ENCODE data around the gene KRT5.

DNA sequence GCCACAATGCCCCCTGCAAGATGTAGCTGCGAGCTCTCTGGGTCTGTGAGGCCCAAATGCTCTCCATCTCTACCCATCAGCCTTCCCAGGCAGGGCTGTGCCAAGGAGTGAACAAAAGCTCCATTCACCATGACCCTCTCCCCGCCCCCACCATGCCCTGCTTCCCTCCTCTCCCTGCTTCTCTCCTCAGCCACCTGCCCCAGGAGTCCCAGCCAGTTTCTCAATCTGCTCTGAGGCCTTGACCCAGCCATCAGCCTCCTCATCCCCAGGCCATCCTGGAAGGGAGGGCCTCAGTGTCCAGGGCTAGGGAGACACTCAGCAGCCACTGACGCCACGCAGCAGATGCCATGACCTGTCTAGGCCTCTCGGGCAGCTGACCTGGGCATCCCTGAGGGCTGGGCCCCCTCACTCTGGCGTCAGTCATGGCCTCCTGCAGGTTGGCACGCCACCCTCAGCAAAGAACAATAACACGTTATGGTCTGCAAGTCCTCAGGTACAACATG, 8.5 kb upstream of the KRT5 start:
- TF ChIP-seq CTCF (IDR thresholded peaks at IDR 0.05; ENCODE audit: insufficient read depth, low read length): no peak
- TF ChIP-seq POLR2AphosphoS5 (IDR thresholded peaks at IDR 0.05; ENCODE audit: low read depth): no peak

Data from HL-60 (cell line).